Measurements from ENCODE around the gene SCAND1. TPM values are rescaled to one million over a fixed set of nuclear protein-coding genes. Genes with fewer than 3 reads are reported as not detected.

The SCAND1 gene
- total RNA-seq, 1 donor from 2014 or later = 80.2 TPM

GRCh38 chr20:35981969-35982368 lies 27.7 kb upstream of the SCAND1 start:
- Mint-ChIP-seq H3K4me3 (ENCODE audit: unreplicated experiment) (no peak overlapping the region), H3K9me3 (ENCODE audit: unreplicated experiment) (no peaks in the 10 kb centered on the region), H3K4me1 (ENCODE audit: unreplicated experiment) (peaks cover 4% of the 10 kb centered on the region), H3K27me3 (ENCODE audit: unreplicated experiment) (peaks cover 4% of the 10 kb centered on the region), H3K27ac (ENCODE audit: unreplicated experiment) (no peak overlapping the region), H3K36me3 (ENCODE audit: unreplicated experiment) (no peaks in the 10 kb centered on the region)
- no peak for DNase-seq (ENCODE audit: extremely low spot score, unreplicated experiment)
- TF ChIP-seq CTCF (IDR thresholded peaks at IDR 0.05) = no peak

GRCh38 chr20:35979544-35979943 lies 25.2 kb upstream of the SCAND1 start:
- no peak for TF ChIP-seq CTCF (IDR thresholded peaks at IDR 0.05)
- H3K4me3 Mint-ChIP-seq (ENCODE audit: unreplicated experiment) = no peak overlapping the region
- H3K27me3 Mint-ChIP-seq (ENCODE audit: unreplicated experiment) = no peaks in the 10 kb centered on the region
- DNase-seq (ENCODE audit: extremely low spot score, unreplicated experiment) = no peak
- no peaks in the 10 kb centered on the region for H3K36me3 Mint-ChIP-seq (ENCODE audit: unreplicated experiment)
- H3K9me3 Mint-ChIP-seq (ENCODE audit: unreplicated experiment) = no peaks in the 10 kb centered on the region
- peaks cover 6% of the 10 kb centered on the region for H3K4me1 Mint-ChIP-seq (ENCODE audit: unreplicated experiment)
- peak overlapping the region; percentile 20 for H3K27ac Mint-ChIP-seq (ENCODE audit: unreplicated experiment)

DNA sequence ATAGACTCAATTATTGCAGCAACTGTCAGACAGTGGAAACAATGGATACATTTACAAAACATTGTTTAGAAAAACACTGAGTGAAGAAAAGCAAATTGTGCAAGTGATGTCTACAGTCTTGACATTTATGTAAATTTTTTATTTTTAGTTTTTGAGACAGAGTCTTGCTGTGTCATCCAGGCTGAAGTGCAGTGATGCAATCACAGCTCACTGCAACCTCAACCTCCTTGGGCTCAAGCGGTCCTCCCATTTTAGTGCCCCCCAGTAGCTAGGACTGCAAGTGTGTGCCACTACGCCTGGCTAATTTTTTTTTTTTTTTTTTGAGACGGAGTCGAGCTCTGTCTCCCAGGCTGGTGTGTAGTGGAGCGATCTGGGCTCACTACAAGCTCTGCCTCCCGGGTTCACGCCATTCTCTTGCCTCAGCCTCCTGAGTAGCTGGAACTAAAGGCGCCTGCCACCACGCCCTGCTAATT lies 23.8 kb upstream of the SCAND1 start:
- TF ChIP-seq CTCF (IDR thresholded peaks at IDR 0.05) = no peak
- no peak overlapping the region for H3K4me3 Mint-ChIP-seq (ENCODE audit: unreplicated experiment)
- H3K27ac Mint-ChIP-seq (ENCODE audit: unreplicated experiment) = no peak overlapping the region

DNA sequence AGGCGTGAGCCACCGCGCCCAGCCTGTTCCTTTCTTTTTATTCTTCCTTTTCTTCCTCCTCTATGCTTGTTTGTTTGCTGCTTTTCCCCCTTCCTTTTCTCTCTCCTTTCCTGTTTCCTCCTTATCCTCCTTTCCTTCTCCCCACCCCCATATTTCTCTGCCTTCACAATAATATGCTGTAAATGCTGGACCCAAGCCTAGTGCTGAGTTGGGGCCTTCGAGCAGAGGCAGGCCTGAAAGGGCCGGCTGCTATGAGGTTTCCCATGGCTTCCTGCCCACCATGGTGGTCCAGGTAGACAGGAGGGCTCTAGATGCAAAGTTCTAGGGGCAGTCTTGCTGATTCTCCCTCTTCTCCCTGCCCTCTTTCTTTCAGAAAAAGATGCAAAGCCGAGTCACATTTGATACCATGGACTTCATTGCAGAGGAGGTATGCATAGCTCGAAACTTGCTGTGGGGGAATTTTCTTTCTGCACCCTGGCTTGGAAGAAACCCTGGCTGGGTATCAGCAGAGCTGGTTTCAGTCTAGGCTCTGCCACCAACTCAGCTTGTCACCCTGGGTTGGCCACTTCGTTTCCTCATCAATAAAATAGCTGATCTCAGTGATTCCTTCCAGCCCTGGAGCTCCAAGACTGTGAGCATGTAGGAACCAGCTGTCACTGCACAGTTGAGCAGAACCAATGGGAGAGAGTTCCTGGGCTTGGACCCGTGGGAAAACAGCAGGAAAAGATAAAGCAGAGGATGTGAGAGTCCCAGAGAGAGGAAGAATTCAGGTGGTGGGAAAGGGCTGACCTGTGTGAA lies 21.5 kb upstream of the SCAND1 start:
- H3K27me3 Mint-ChIP-seq (ENCODE audit: unreplicated experiment) = no peaks in the 10 kb centered on the region
- peaks cover 12% of the 10 kb centered on the region for H3K4me1 Mint-ChIP-seq (ENCODE audit: unreplicated experiment)
- H3K36me3 Mint-ChIP-seq (ENCODE audit: unreplicated experiment) = no peaks in the 10 kb centered on the region
- DNase-seq (ENCODE audit: extremely low spot score, unreplicated experiment) = no peak
- H3K27ac Mint-ChIP-seq (ENCODE audit: unreplicated experiment) = no peak overlapping the region
- TF ChIP-seq CTCF (IDR thresholded peaks at IDR 0.05) = no peak
- no peak overlapping the region for H3K4me3 Mint-ChIP-seq (ENCODE audit: unreplicated experiment)
- no peaks in the 10 kb centered on the region for H3K9me3 Mint-ChIP-seq (ENCODE audit: unreplicated experiment)

More for the DNA sequence above, 23.8 kb upstream of the SCAND1 start:
- DNase-seq (ENCODE audit: extremely low spot score, unreplicated experiment) = no peak
- no peaks in the 10 kb centered on the region for H3K9me3 Mint-ChIP-seq (ENCODE audit: unreplicated experiment)
- H3K4me1 Mint-ChIP-seq (ENCODE audit: unreplicated experiment) = peaks cover 6% of the 10 kb centered on the region
- H3K36me3 Mint-ChIP-seq (ENCODE audit: unreplicated experiment) = no peaks in the 10 kb centered on the region
- H3K27me3 Mint-ChIP-seq (ENCODE audit: unreplicated experiment) = no peaks in the 10 kb centered on the region

DNA sequence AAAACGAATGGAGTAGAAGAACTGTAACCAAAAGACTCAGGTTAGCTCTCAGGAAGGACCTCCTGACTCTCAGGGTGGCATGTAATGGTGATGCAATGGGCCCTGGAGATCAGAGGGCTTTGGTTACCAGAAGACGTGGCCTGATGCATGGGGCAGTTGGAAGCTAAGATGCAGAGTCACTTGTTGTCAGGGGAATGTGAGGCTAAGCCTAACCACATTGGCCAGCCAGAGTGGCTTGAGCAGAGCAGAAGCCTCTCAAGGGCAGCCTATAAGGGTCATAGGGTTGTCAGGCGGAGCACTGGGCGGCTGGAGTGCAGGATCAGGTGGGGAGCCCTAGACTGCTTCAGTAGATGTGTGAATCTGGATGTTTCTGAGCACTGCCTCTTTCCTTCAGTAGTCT lies 20.0 kb upstream of the SCAND1 start:
- Mint-ChIP-seq H3K4me3 (ENCODE audit: unreplicated experiment) (no peak overlapping the region), H3K4me1 (ENCODE audit: unreplicated experiment) (peaks cover 8% of the 10 kb centered on the region), H3K27ac (ENCODE audit: unreplicated experiment) (no peak overlapping the region), H3K27me3 (ENCODE audit: unreplicated experiment) (peaks cover 3% of the 10 kb centered on the region), H3K36me3 (ENCODE audit: unreplicated experiment) (no peaks in the 10 kb centered on the region), H3K9me3 (ENCODE audit: unreplicated experiment) (no peaks in the 10 kb centered on the region)
- DNase-seq (ENCODE audit: extremely low spot score, unreplicated experiment) = no peak
- no peak for TF ChIP-seq CTCF (IDR thresholded peaks at IDR 0.05)
